Measurements from ENCODE around the gene RFX7.

- TF ChIP-seq EZH2 (IDR thresholded peaks at IDR 0.05; ENCODE audit: borderline replicate concordance, insufficient read depth, low read depth, low read length, poor library complexity, severe bottlenecking), result no peak
- peak; percentile 93 for TF ChIP-seq CTCF (IDR thresholded peaks at IDR 0.05)
Measured at GRCh38 chr15:56052395-56053045, 191.2 kb downstream of the RFX7 start.
